ENCODE data around the gene TMEM217.

Gene TMEM217

DNA sequence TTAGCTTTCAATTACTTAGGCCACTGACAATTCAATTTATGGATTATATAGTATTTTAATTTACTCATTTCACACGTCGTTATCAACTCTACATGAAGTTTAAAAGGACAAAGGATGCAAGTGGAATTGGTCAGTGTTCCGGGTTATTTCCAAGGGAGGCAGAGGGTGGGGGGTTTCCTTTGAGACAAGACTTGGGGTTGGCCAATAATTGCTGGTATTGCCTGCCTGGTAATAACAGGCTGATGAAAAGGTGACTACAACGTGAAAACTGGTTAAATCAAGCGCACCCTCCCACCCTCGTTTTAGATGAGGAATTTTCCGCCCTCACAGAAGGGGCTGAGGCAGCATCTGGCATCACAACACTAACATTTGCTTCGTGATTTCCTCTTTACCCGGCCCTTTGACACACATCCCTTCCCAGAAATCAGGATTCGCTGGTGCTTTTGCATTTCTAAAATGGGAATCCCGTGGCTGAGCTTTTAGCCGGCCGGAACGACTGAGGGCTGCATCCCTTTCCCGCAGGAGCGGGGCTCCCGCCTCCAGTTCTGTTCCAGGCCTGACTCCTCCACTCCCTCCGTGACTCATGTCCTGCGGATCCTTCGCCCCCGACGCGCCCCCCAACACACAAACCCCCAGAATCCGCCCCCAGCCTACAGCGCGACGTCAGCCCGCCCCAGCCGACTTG is 89.0 kb downstream of the TMEM217 start:
- DNase-seq (ENCODE audit: low spot score) = no peak

DNA sequence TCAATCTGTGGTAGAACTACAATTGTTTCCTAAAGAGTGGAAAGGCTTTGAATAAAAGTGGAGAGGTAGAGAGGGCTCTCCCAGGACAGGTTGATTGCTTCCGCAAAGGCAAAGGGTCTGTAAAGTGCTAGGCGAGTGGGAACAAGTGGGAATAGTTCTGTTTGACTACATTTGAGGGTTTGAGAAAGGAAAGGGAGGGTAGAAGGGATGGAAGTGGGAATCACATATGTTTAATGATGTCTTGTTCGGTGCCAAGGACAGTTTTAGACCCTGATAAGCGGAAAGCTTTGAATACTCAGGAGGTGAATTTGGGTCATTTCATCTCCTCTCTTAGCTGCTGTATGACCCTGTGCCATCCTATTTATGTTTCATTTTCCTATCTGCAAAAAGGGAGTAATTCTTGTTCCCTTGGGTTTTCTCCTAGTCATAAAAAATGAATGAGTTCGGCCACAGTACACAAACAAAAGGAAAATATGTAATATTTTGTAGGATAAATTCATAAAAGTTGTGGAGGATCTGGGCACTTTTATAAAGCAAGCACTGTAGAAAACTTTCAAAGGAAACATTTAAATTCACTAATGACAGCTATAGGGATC is 89.7 kb downstream of the TMEM217 start:
- DNase-seq (ENCODE audit: low spot score) = no peak

DNA sequence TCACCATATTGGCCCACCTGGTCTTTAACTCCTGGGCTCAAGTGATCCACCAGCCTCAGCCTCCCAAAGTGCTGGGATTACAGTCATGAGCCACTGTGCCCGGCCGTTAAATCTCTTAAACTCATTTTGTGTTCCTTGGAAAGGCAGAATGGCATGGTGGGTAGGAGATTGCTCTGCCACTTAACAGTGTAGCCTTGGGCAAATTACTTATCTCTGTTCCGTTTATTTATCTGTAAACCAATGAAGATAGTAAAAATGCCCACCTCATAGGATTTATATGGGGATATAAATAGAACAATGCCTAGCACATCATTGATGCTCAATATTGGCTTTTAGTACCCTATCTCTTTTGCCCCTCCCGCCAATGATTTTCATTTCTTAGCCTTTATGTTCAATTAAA is 95.2 kb downstream of the TMEM217 start:
- no peak for DNase-seq (ENCODE audit: low spot score)
